ENCODE data around the gene KIF7.
"Not testable (repeated sequence)": the region's sequence is repeated elsewhere in the genome, so short reads cannot be mapped to it uniquely, and the experiment has no call there.

GRCh38 chr15:89689930-89690275, 34.6 kb upstream of the KIF7 start:
- TF ChIP-seq EZH2 (IDR thresholded peaks at IDR 0.05) = not testable (repeated sequence)
- TF ChIP-seq, protein P1, sequence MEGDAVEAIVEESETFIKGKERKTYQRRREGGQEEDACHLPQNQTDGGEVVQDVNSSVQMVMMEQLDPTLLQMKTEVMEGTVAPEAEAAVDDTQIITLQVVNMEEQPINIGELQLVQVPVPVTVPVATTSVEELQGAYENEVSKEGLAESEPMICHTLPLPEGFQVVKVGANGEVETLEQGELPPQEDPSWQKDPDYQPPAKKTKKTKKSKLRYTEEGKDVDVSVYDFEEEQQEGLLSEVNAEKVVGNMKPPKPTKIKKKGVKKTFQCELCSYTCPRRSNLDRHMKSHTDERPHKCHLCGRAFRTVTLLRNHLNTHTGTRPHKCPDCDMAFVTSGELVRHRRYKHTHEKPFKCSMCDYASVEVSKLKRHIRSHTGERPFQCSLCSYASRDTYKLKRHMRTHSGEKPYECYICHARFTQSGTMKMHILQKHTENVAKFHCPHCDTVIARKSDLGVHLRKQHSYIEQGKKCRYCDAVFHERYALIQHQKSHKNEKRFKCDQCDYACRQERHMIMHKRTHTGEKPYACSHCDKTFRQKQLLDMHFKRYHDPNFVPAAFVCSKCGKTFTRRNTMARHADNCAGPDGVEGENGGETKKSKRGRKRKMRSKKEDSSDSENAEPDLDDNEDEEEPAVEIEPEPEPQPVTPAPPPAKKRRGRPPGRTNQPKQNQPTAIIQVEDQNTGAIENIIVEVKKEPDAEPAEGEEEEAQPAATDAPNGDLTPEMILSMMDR (IDR thresholded peaks at IDR 0.05) = not testable (repeated sequence)
